Suprapubic skin (tissue), 4 donors: Measurements from ENCODE around the gene PLEKHH1. TPM values are rescaled to one million over a fixed set of nuclear protein-coding genes. Genes with fewer than 3 reads are reported as not detected.

Source experiments
- DNase-seq, 2 donors: peaks; one replicate each; pipeline ENCODE4 v3.0.0-alpha.2; 2019; ENCODE audit warnings: low spot score in 2 of 2
- H3K27ac ChIP-seq: fragments of 200-600 bp; sonication (generic); one replicate; pipeline ENCODE4 v1.5.1; 2019
- H3K27me3 ChIP-seq: fragments of 200-600 bp; sonication (generic); one replicate; pipeline ENCODE4 v1.5.1; 2019
- H3K36me3 ChIP-seq: fragments of 200-600 bp; sonication (generic); one replicate; pipeline ENCODE4 v1.5.1; 2019
- H3K4me1 ChIP-seq: fragments of 200-600 bp; sonication (generic); one replicate; pipeline ENCODE4 v1.5.1; 2019
- H3K4me3 ChIP-seq: fragments of 200-600 bp; sonication (generic); one replicate; pipeline ENCODE4 v1.5.1; 2019; ENCODE audit warnings: mild to moderate bottlenecking
- H3K9me3 ChIP-seq: fragments of 200-600 bp; sonication (generic); one replicate; pipeline ENCODE4 v1.5.1; 2019
- CTCF ChIP-seq, 2 donors: fragments of 200-600 bp in 1 of 2; fragments of 450-650 bp in 1 of 2; sonication (generic) in 1 of 2; IDR thresholded peaks; one replicate each; pipeline ENCODE4 v1.5.1; 2016 to 2019; ENCODE audit warnings: antibody characterized with exemption in 2 of 2, mild to moderate bottlenecking in 1 of 2, moderate library complexity in 1 of 2
- EP300 ChIP-seq: sonication (generic); formaldehyde crosslinking; IDR thresholded peaks from one replicate; pipeline ENCODE4 v1.6.1; 2017; ENCODE audit warnings: antibody characterized with exemption
- POLR2A ChIP-seq, 2 donors: fragments of 450-650 bp; IDR thresholded peaks; one replicate each; pipeline ENCODE4 v1.6.1; 2017; ENCODE audit warnings: antibody characterized with exemption in 2 of 2, mild to moderate bottlenecking in 2 of 2, moderate library complexity in 2 of 2
- POLR2AphosphoS5 ChIP-seq, 3 donors: sonication (generic); formaldehyde crosslinking; IDR thresholded peaks; one replicate each; pipeline ENCODE4 v1.6.1; 2017; ENCODE audit warnings: antibody characterized with exemption in 3 of 3
- WGBS: methylation state at CpG from one replicate; pipeline ENCODE4 v1.1.5; 2018; 5-methylcytosine and 5-hydroxymethylcytosine counted together
- total RNA-seq, 4 donors: library from RNA; depleted of rRNA; stranded (reverse); fragments of >200 nt; gene quantifications; one replicate each; pipeline ENCODE4 v1.1.0, GENCODE V29; 2016

Gene PLEKHH1
- total RNA-seq, 4 donors from 2014 or later = 15.3 to 75.6 (median 23.7) TPM

- H3K4me1 ChIP-seq = peaks cover 4% of the 10 kb centered on the region
Measured at GRCh38 chr14:67522270-67522669, 10.8 kb upstream of the PLEKHH1 start.

GRCh38 chr14:67523764-67524633 lies 9.1 kb upstream of the PLEKHH1 start:
- Histone ChIP-seq H3K27me3 (peaks cover 15% of the 10 kb centered on the region), H3K27ac (no peak overlapping the region), H3K4me3 (no peak overlapping the region), H3K9me3 (no peaks in the 10 kb centered on the region), H3K4me1 (peaks cover 4% of the 10 kb centered on the region), H3K36me3 (no peaks in the 10 kb centered on the region)
- no peak for DNase-seq
- TF ChIP-seq EP300 (no peak), POLR2A (IDR thresholded peaks at IDR 0.05) (no peak), CTCF (IDR thresholded peaks at IDR 0.05) (no peak), POLR2AphosphoS5 (IDR thresholded peaks at IDR 0.05) (no peak)
- WGBS = 65% methylated on average over 7 of the region's 7 CpGs

More at GRCh38 chr14:67522270-67522669, 10.8 kb upstream of the PLEKHH1 start:
- Histone ChIP-seq H3K36me3 (no peaks in the 10 kb centered on the region), H3K27me3 (peaks cover 15% of the 10 kb centered on the region), H3K9me3 (no peaks in the 10 kb centered on the region), H3K4me3 (no peak overlapping the region), H3K27ac (no peak overlapping the region)
- DNase-seq = no peak
- 60% methylated on average over 2 of the region's 2 CpGs for WGBS
- TF ChIP-seq CTCF (IDR thresholded peaks at IDR 0.05) = no peak

GRCh38 chr14:67524634-67524963 lies 8.5 kb upstream of the PLEKHH1 start:
- DNase-seq = no peak
- 45% methylated on average over 3 of the region's 3 CpGs for WGBS
- H3K9me3 ChIP-seq = no peaks in the 10 kb centered on the region
- TF ChIP-seq EP300 = no peak
- no peak for TF ChIP-seq POLR2A (IDR thresholded peaks at IDR 0.05)
- TF ChIP-seq CTCF (IDR thresholded peaks at IDR 0.05) = no peak
- H3K4me1 ChIP-seq = peaks cover 4% of the 10 kb centered on the region
- H3K27ac ChIP-seq = no peak overlapping the region
- no peak overlapping the region for H3K4me3 ChIP-seq
- no peaks in the 10 kb centered on the region for H3K36me3 ChIP-seq
- peaks cover 9% of the 10 kb centered on the region for H3K27me3 ChIP-seq

GRCh38 chr14:67525389-67525788 lies 7.7 kb upstream of the PLEKHH1 start:
- H3K4me1 ChIP-seq = peaks cover 4% of the 10 kb centered on the region
- no peaks in the 10 kb centered on the region for H3K36me3 ChIP-seq
- H3K4me3 ChIP-seq = no peak overlapping the region
- H3K9me3 ChIP-seq = no peaks in the 10 kb centered on the region
- 60% methylated on average over 4 of the region's 4 CpGs for WGBS
- H3K27me3 ChIP-seq = peaks cover 5% of the 10 kb centered on the region
- no peak overlapping the region for H3K27ac ChIP-seq
- DNase-seq = no peak
- TF ChIP-seq POLR2AphosphoS5 (IDR thresholded peaks at IDR 0.05) (no peak), CTCF (IDR thresholded peaks at IDR 0.05) (no peak), POLR2A (IDR thresholded peaks at IDR 0.05) (no peak), EP300 (no peak)

GRCh38 chr14:67526181-67526580 lies 6.9 kb upstream of the PLEKHH1 start:
- H3K27ac ChIP-seq = no peak overlapping the region
- WGBS = 63% methylated on average over 6 of the region's 6 CpGs
- no peaks in the 10 kb centered on the region for H3K36me3 ChIP-seq
- TF ChIP-seq EP300 (no peak), POLR2A (IDR thresholded peaks at IDR 0.05) (no peak), POLR2AphosphoS5 (IDR thresholded peaks at IDR 0.05) (no peak), CTCF (IDR thresholded peaks at IDR 0.05) (no peak)
- peaks cover 4% of the 10 kb centered on the region for H3K4me1 ChIP-seq
- peaks cover 5% of the 10 kb centered on the region for H3K27me3 ChIP-seq
- H3K4me3 ChIP-seq = no peak overlapping the region
- no peak for DNase-seq
- no peaks in the 10 kb centered on the region for H3K9me3 ChIP-seq
